NCI-H446 (cell line): Measurements from ENCODE around the gene FBXO27.
"Not testable (repeated sequence)": the region's sequence is repeated elsewhere in the genome, so short reads cannot be mapped to it uniquely, and the experiment has no call there.

Experiments used
- DNase-seq, 2 experiments: peaks; one replicate each; lab custom pipeline; 2025; lab: John Stamatoyannopoulos, UW

FBXO27 gene

DNA sequence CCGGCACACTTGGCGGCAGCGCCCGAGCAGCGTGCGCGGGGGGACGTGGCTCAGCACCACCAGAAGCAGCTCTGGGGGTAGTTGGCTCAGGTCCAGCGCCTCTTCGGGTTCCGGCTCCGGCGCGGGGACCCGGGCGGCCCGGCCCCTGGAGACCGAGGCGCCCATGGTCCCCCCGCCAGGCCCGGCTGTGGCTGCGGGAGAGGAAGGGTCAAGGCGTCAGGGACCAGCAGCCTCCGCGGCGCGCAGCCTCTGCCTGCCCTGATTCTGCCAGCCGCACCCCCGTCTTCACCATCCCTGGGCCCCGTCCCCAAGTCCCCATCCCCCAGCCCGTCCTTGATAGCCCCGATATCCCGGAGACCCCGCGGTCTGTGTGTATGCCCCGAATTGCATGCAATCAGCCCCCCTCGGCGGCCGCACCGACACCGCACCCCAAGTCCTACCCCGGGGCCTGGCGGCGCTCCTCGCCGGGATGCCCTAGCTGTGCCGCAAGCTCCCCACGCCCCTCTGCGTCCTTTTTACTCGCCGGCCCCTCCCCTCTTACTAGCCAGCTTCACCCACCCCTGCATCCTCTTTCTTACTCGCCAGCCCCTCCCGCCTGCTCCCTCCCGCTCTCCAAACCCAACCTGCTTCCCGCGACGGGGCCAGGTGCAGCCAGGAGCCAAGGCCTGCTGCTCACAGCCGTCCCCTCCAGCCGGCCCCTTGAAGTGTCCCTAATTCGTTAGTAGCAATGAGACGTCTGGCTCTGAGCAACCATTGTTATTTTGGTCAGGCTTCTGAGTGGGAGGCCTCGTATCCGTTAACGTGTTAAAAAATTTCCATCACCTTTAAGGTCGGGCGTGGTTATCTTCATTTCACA lies at the start of gene FBXO27:
TSS of gene FBXO27 (minus strand) at position 487 of the 856 bp plus-strand sequence. CDS start at position 165, 322 bp downstream.
- DNase-seq, result no peak

DNA sequence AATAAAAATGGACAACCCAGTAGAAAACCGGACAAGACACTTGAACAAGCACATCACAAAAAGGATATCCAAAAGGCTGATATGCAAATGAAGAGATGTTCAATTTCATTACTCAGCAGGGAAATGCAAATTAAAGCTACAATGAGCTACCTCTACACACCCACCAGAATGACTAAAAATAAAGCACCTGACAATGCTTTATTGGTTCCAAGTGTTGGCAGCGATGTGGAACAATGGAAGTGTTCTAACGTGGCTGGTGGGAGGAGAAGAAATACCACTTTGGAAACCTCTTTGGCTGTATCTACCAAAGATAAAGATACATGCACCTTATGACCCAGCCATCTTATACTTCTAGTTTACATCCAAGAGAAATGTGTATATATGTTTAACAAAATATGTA lies 48.1 kb upstream of the FBXO27 start:
- DNase-seq, result no peak

DNA sequence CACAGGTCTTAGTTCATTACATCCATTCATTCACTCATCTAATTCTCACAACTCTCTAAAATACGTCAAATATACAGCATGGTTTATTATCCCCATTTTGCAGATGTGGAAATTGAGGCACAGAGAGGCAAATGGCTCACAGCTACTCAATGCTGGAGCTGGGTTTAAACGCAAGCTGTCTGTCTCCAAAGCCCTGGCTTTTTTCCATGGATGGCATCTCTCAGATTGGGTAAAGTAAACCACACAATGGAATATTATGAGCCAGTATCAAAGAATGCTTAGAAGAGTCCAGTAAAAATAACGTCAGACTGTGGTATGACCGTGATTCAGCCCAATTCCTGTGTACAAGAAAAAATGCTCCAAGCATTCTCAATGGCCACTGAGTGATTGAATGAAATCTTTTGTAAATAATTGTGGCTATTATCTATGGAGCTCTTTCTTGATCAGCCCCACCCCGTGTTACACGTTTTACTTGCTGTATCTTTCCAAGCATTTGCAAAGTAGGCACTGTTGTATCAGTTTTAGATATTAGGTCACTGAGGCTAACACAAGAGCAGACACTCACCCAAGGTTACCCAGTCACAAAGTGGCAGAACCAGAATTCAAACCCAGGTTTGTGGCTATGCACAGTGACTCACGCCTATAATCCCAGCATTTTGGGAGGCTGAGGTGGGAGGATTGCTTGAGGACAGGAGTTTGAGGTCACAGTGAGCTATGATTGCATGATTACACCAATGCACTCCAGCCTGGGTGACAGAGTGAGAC lies 46.3 kb upstream of the FBXO27 start:
- DNase-seq, result no peak

DNA sequence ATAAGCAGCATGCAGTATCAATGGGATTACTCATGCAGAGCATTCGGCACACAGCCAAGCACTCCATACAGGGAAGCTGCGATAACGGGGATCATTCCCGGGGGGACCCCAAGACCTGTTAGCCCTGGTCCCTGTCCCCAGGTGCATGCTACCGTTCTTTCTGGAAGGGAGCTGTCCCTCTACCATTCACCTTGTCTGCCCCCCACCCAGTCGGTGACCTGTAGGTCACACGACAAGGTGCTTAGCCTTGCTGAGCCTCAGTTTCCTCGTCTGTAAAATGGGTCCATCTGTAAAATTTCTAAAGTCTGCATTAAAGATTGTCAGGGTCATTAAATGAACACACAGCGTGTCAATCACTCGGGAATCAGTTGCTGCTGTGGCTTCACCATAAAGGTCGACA lies 45.0 kb upstream of the FBXO27 start:
- no peak for DNase-seq

- DNase-seq, result no peak
These were observed 42.6 kb upstream of the FBXO27 start for GRCh38 chr19:39074942-39075341.

DNA sequence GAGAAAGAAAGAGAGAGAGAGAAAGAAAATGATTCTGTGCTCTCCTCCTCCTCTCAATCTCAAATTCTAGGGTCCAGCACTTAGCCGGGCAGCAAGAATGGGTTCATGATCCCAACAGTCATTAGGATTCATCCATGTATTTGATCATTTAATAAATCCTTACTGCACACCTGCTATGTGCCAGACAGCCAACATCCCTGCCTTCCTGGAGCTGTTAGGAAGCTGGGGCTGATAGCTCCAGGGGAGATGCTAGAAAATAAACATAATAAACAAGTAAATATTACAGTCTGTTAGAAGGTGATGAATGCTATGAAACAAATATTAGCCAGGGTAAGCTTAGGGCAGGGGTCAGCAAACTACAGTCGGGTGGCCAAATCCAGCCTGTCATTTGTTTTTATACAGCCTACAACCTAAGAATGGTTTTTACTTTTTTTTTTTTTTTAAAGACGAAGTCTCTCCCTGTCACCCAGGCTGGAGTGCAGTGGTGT lies 41.9 kb upstream of the FBXO27 start:
- DNase-seq, result no peak

DNA sequence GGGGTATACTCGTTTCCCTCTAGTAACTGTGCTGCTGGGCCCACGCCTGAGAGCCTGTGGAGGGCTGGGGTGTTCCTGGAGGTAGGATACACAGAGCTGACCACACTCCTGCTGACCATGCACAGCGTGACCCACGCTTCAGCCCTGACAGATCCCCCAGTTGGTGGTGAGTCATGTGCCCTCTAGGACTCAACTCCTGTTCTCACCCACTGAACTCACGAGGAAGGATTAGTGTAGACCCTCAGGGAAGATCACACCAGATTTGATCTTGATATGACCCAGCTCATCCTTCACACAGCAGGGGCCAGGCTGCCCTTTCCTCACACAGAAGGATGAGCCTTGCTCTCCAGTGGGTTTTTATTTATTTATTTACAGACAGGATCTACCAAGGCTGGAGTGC lies 38.5 kb upstream of the FBXO27 start:
- DNase-seq, result no peak

DNA sequence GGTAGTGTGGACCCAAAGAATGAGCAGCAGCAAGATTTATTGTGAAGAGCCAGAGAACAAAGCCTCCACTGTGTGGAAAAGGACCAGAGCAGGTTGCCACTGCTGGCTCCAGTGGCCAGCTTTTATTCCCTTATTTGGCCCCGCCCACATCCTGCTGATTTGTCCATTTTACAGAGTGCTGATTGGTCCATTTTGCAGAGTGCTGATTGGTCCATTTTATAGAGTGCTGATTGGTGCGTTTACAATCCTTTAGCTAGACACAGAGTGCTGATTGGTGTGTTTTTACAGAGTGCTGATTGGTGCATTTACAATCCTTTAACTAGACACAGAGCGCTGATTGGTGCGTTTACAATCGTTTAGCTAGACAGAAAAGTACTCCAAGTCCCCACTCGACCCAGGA lies 35.9 kb upstream of the FBXO27 start:
- DNase-seq, result not testable (repeated sequence)

- DNase-seq, result no peak
These were observed 34.8 kb upstream of the FBXO27 start for GRCh38 chr19:39067104-39067503.

- no peak for DNase-seq
These were observed 33.6 kb upstream of the FBXO27 start for GRCh38 chr19:39065928-39066327.

DNA sequence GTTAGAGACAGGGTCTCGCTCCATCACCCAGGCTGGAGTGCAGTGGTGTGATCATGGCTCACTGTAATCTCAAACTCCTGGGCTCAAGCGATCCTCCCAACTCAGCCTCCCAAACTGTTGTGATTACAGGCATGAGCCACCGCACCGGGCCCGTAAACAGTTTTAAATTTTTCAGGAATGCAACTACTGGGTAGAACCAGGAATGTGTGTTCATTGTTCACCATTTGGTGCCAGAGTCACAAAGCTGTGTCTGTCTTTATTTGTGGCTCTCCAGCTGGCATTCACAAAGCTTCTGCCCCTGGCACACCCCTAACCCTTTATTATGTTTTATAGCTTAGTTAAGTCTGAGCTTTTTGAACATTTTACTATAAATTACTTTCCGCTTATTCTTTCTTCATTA lies 32.1 kb upstream of the FBXO27 start:
- no peak for DNase-seq

- DNase-seq, result no peak
These were observed 27.8 kb upstream of the FBXO27 start for GRCh38 chr19:39060171-39060570.

GRCh38 chr19:39059302-39059701 lies 27.0 kb upstream of the FBXO27 start:
- no peak for DNase-seq

GRCh38 chr19:39057615-39058014 lies 25.3 kb upstream of the FBXO27 start:
- DNase-seq, result no peak

DNA sequence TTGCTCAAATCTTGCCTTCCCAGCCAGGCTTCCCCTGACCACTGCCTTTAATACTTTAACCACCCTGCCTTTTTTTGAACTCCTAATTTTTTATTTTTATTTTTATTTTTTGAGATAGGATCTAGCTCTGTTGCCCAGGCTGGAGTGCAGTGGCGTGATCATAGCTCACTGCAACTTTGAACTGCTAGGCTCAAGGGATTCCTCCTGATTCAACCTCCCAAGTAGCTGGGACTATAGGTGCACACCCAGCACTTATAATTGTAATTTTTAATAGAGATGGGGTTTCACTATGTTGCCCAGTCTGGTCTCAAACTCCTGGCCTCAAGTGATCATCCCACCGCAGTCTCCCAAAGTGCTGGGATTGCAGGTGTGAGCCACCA lies 21.7 kb upstream of the FBXO27 start:
- DNase-seq, result no peak

- DNase-seq, result no peak
These were observed 21.1 kb upstream of the FBXO27 start for GRCh38 chr19:39053276-39054090.

DNA sequence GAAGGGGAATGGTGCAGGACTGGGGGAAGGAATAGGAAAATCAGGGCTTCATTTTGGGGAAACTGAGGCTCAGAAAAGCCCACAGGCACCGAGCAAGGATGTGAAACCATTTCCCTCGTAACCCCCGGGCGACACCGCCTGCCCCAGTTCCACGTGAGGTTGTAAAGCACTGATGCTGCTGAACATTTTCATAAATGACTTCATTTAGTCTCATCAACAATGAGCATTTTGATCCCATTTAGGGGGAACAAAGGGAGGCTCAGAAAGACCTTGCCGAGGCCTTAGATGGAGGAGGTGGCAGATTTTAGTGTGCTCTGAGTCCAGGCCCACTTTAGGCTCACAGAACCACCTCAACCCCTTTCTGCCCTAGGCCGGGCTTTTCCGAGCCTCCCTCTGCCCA lies 20.5 kb upstream of the FBXO27 start:
- DNase-seq, result no peak

- DNase-seq, result peak in 1 of 2 experiments; percentile 32
These were observed 19.9 kb upstream of the FBXO27 start for GRCh38 chr19:39052243-39052746.

DNA sequence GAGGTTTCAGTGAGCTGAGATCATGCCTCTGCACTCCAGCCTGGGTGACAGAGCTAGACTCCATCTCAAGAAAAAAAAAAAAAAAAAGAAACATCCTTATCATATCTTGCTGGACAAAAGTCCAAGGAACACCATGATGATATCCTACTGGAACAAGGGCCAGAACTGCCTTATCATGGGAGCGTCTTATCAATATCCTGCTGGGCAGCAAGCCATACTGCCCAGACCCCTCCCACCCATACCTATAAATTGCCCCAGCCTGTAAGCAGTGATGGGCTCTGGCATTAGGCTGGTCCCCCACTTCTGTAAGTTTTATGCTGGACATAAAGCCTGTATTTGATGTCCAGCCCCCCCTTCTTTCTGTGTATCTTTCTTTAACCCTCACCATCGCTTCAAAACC lies 14.7 kb upstream of the FBXO27 start:
- DNase-seq, result no peak

DNA sequence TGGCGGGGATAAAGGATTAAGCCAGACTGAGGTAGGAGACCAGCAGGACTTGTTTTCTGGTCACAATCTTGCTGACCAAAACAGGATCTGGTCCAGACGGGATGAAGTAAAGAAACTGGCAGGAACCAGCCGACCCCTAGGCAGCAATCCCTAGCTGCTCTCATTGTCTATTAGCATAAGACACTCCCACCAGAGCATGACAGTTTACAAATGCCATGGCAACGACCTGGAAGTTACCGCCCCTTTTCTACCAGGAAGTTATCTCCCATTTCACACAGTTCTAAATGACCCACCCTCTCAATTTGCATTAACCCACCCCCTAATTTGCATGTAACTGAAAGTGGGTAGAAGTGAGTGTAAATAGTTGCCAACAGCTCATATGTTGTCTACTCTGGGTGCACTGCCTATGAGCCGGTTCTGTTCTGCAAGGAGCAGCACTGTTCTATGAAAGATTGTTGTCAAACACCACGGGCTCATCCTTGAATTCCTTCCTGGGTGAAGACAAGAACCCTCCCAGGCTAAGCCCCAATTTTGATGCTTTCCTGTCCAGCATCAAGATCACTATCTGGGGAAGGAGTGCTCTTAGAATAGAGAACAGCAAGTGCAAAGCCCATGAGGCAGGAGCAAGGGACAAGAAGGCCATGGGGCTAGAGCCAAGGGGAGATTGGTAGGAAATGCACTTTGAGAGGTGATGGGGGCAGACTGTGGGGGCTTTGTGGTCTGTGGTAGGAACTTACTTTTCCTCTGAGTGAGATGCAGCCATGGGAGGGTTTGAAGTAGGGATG lies 13.9 kb upstream of the FBXO27 start:
- peak in 1 of 2 experiments; percentile 9 for DNase-seq

GRCh38 chr19:39045506-39045905 lies 13.2 kb upstream of the FBXO27 start:
- no peak for DNase-seq
